GM12878 (cell line): ENCODE measurements around the gene SEMA4D. TPM values are rescaled to one million over a fixed set of nuclear protein-coding genes. Genes with fewer than 3 reads are reported as not detected.

Experiments
- ATAC-seq: fragments of 200-7000 bp; cut with Tn5 transposase; 3 replicates; pipeline ENCODE4 v1.9.1; 2020; ENCODE audit warnings: mild to moderate bottlenecking, moderate library complexity
- BruUV-seq: library from RNA; stranded (reverse); fragments of 400-500 nt; replicated peaks from 2 replicates; lab custom pipeline; 2021; lab: Mats Ljungman, UMichigan
- CTCF ChIA-PET: fragments of 300-600 bp; sonication (Branson Sonifier 250); formaldehyde crosslinking; extraction: SDS; loops from one replicate; lab custom pipeline; 2021; ENCODE audit warnings: inconsistent platforms; lab: Yijun Ruan, JAX
- POLR2A ChIA-PET: fragments of 350-600 bp; formaldehyde crosslinking; extraction: SDS; loops from one replicate; lab custom pipeline; 2021; ENCODE audit warnings: inconsistent platforms; lab: Charles Lee
- RAD21 ChIA-PET: fragments of 300-600 bp; sonication (Branson Sonifier 250); formaldehyde crosslinking; loops from one replicate; lab custom pipeline; 2023; ENCODE audit warnings: antibody characterized with exemption; ENCODE audit not compliant: unreplicated experiment; lab: Charles Lee
- SMC1A ChIA-PET: fragments of 300-600 bp; sonication (Branson Sonifier 250); formaldehyde crosslinking; loops from one replicate; lab custom pipeline; 2023; ENCODE audit not compliant: unreplicated experiment, uncharacterized antibody; lab: Charles Lee
- DNase-seq: peaks from one replicate; pipeline ENCODE4 v3.0.0-alpha.2; 2011; ENCODE audit warnings: low read depth, low spot score
- FAIRE-seq: peaks from 3 replicates; lab custom pipeline; 2011; peaks lifted over from hg19 to GRCh38; lab: Jason Lieb, UNC
- H2AFZ ChIP-seq: 2 replicates; pipeline ENCODE4 v1.6.0; 2011; ENCODE audit warnings: low read depth, low read length, control low read depth; ENCODE audit not compliant: control insufficient read depth
- H3K27ac ChIP-seq: 2 replicates; pipeline ENCODE4 v1.5.1; 2011; ENCODE audit warnings: control low read depth; ENCODE audit not compliant: control insufficient read depth, insufficient read depth
- H3K27me3 ChIP-seq, 2 experiments: replicated peaks in 1 of 2; 2 replicates each; pipeline versions ENCODE4 v1.6.0 to v1.6.1; 2011; ENCODE audit warnings: low read length in 1 of 2; ENCODE audit not compliant: control insufficient read depth in 2 of 2, insufficient read depth in 2 of 2
- H3K36me3 ChIP-seq, 2 experiments: 2 replicates each; pipeline ENCODE4 v1.5.1; 2011; ENCODE audit warnings: low read length in 1 of 2; ENCODE audit not compliant: control insufficient read depth in 2 of 2, insufficient read depth in 2 of 2
- H3K4me1 ChIP-seq: 2 replicates; pipeline ENCODE4 v1.6.1; 2011; ENCODE audit warnings: mild to moderate bottlenecking, low read length, moderate library complexity, mixed read lengths; ENCODE audit not compliant: control insufficient read depth, insufficient read depth
- H3K4me2 ChIP-seq: 2 replicates; pipeline ENCODE4 v1.6.0; 2011; ENCODE audit warnings: control low read depth; ENCODE audit not compliant: control insufficient read depth, insufficient read depth
- H3K4me3 ChIP-seq: fragments of 200-600 bp; sonication (generic); 2 replicates; pipeline ENCODE4 v1.5.1; 2016
- H3K79me2 ChIP-seq: 2 replicates; pipeline ENCODE4 v1.6.0; 2011; ENCODE audit warnings: low read length; ENCODE audit not compliant: control insufficient read depth, insufficient read depth
- H3K9ac ChIP-seq: 2 replicates; pipeline ENCODE4 v1.8.0; 2011; ENCODE audit warnings: low read length, control low read depth, mixed read lengths; ENCODE audit not compliant: control insufficient read depth, insufficient read depth
- H3K9me3 ChIP-seq: replicated peaks from 3 replicates; pipeline ENCODE4 v1.5.1; 2011; ENCODE audit warnings: mild to moderate bottlenecking, low read length; ENCODE audit not compliant: control insufficient read depth, insufficient read depth
- H4K20me1 ChIP-seq: 2 replicates; pipeline ENCODE4 v1.6.0; 2011; ENCODE audit not compliant: control insufficient read depth, insufficient read depth
- JUND ChIP-seq: IDR thresholded peaks from 2 replicates; pipeline ENCODE4 v1.6.1; 2012; ENCODE audit warnings: low read depth, mild to moderate bottlenecking, low read length, improper control_type of control experiment, moderate library complexity
- MLLT1 ChIP-seq: fragments of 450-650 bp; IDR thresholded peaks from 2 replicates; pipeline ENCODE4 v1.6.1; 2016; ENCODE audit warnings: mild to moderate bottlenecking
- MTA3 ChIP-seq: IDR thresholded peaks from 2 replicates; pipeline ENCODE4 v1.6.1; 2012; ENCODE audit warnings: low read length, inconsistent platforms, borderline replicate concordance
- MXI1 ChIP-seq: fragments of 150-350 bp; IDR thresholded peaks from 2 replicates; pipeline ENCODE4 v1.6.1; 2011; ENCODE audit warnings: low read depth, mild to moderate bottlenecking, inconsistent platforms, low read length, improper control_type of control experiment
- NR2C1 ChIP-seq: fragments of 450-650 bp; IDR thresholded peaks from 2 replicates; pipeline ENCODE4 v1.6.1; 2017; ENCODE audit warnings: antibody characterized with exemption, mild to moderate bottlenecking, moderate library complexity
- POLR2A ChIP-seq: IDR thresholded peaks from 2 replicates; pipeline ENCODE4 v1.6.1; 2011; ENCODE audit warnings: low read depth, mild to moderate bottlenecking, low read length
- POLR2AphosphoS2 ChIP-seq: IDR thresholded peaks from 2 replicates; pipeline ENCODE4 v1.6.1; 2011; ENCODE audit warnings: low read depth, mild to moderate bottlenecking, low read length, improper control_type of control experiment, moderate library complexity
- RUNX3 ChIP-seq: IDR thresholded peaks from 2 replicates; pipeline ENCODE4 v1.6.1; 2012; ENCODE audit warnings: low read length, inconsistent platforms
- SKIL ChIP-seq: fragments of 450-650 bp; IDR thresholded peaks from 2 replicates; pipeline ENCODE4 v1.6.1; 2017; ENCODE audit warnings: mild to moderate bottlenecking, low read depth, inconsistent platforms; ENCODE audit not compliant: poor library complexity, severe bottlenecking
- TARDBP ChIP-seq: IDR thresholded peaks from 2 replicates; pipeline ENCODE4 v1.6.1; 2016; ENCODE audit warnings: borderline replicate concordance
- TCF3 ChIP-seq: IDR thresholded peaks from 2 replicates; pipeline ENCODE4 v1.6.1; 2012; ENCODE audit warnings: low read depth, mild to moderate bottlenecking, low read length, borderline replicate concordance; ENCODE audit not compliant: insufficient read depth
- ZNF687 ChIP-seq: fragments of 450-650 bp; IDR thresholded peaks from 2 replicates; pipeline ENCODE4 v1.6.1; 2017; ENCODE audit warnings: mild to moderate bottlenecking, moderate library complexity
- WGBS: methylation state at CpG from one replicate; pipeline ENCODE4 v1.1.6; 2016; ENCODE audit warnings: low lambda C conversion rate; ENCODE audit not compliant: insufficient replicate concordance, insufficient coverage; ENCODE audit errors: missing lambda C conversion rate; 5-methylcytosine and 5-hydroxymethylcytosine counted together
- in situ Hi-C: fragments of 300-500 bp; cut with MboI; formaldehyde crosslinking; loops from 9 replicates; pipeline ENCODE4 v1.14.3; 2018; ENCODE audit warnings: mixed read lengths
- intact Hi-C: fragments of 100-400 bp; cut with micrococcal nuclease; formaldehyde crosslinking; loops from one replicate; pipeline ENCODE4 v1.14.2; 2022; ENCODE audit not compliant: unreplicated experiment
- polyA plus RNA-seq, 11 experiments: library from polyadenylated mRNA; depleted of rRNA in 4 of 11; unstranded in 6 of 11; stranded (reverse) in 5 of 11; fragments of >200 nt; fragmentation: Nextera tagmentation in 4 of 11; fragmentation: Illumina TruSeq in 1 of 11; extraction: Ambion mirVana in 4 of 11; extraction: Trizol in 1 of 11; gene quantifications; 1 replicate in 1 of 11; 2 replicates in 10 of 11; pipeline versions ENCODE4 v1.2.1 to v1.2.3, GENCODE V29; 2011 to 2016; ENCODE audit warnings: inconsistent platforms in 2 of 11, missing spikeins in 2 of 11, low read depth in 1 of 11
- total RNA-seq, 4 experiments: library from RNA; depleted of rRNA in 3 of 4; stranded (reverse); fragments of >200 nt in 3 of 4; fragmentation: Illumina TruSeq in 1 of 4; extraction: Trizol in 1 of 4; gene quantifications; 2 replicates each; pipeline versions ENCODE4 v1.2.1 to v1.2.3, GENCODE V29; 2013 to 2021

Gene SEMA4D
- total and polyA plus RNA-seq, 10 of the 15 experiments (the other 5 are each of a cell fraction or from before 2014, with no cell fraction given), result 15.1 to 136 (median 39.6) TPM

- in situ Hi-C loops, result no loop called here
- RAD21 ChIA-PET, result interaction anchor here (0.9 to 1.2 kb wide), 6 partner anchors 32 to 76 kb away, joined by 3 to 7 read pairs (median 4); no protein-coding TSS in a partner anchor
- Histone ChIP-seq H3K79me2 (peaks cover 42% of the 10 kb centered on the region), H2AFZ (peak overlapping the region; percentile 26; the same call in 1 of the 2 replicates), H3K4me1 (peaks cover 35% of the 10 kb centered on the region), H3K9me3 (no peaks in the 10 kb centered on the region), H3K27me3 (no peaks in the 10 kb centered on the region), H3K27ac (peak overlapping the region; percentile 72), H4K20me1 (peaks cover 6% of the 10 kb centered on the region; the same call in 1 of the 2 replicates), H3K4me2 (peak overlapping the region; percentile 78), H3K36me3 (0 out of 4 replicates have a peak, but pooled peaks cover 0 to 5% of the 10 kb centered on the region in 2 experiments), H3K9ac (peak overlapping the region; percentile 53), H3K4me3 (peak overlapping the region; percentile 29; the same call in 1 of the 2 replicates)
- ATAC-seq, result peak; percentile 65
- intact Hi-C loops, result loop anchor here (2.0 to 10.0 kb wide), 4 partner anchors 37 to 184 kb away; partner anchors contain the start of genes CKS2 and SECISBP2
- DNase-seq, result no peak
- CTCF ChIA-PET, result interaction anchor here (0.7 to 2.0 kb wide), 7 partner anchors 8 to 74 kb away, joined by 3 to 8 read pairs (median 3); no protein-coding TSS in a partner anchor
- no TSS peak for BruUV-seq
- FAIRE-seq, result peak; percentile 71
- SMC1A ChIA-PET, result interaction anchor here (0.7 to 4.9 kb wide), 9 partner anchors 9 to 50 kb away, joined by 3 to 19 read pairs (median 4); no protein-coding TSS in a partner anchor
- 8% methylated on average over 7 of the region's 7 CpGs for WGBS
- POLR2A ChIA-PET, result interaction anchor here (0.6 to 1.4 kb wide), 6 partner anchors 9 to 184 kb away, joined by 3 to 6 read pairs (median 4); no protein-coding TSS in a partner anchor
- TF ChIP-seq NR2C1, result no peak
- TF ChIP-seq POLR2A, result no peak
- TF ChIP-seq MLLT1, result peak; percentile 57; the same call in 1 of the 2 replicates
- TF ChIP-seq MTA3, result no peak
- no peak for TF ChIP-seq TARDBP
- TF ChIP-seq MXI1, result no peak
- TF ChIP-seq POLR2AphosphoS2, result no peak
- no peak for TF ChIP-seq TCF3
- no peak for TF ChIP-seq SKIL
- peak; percentile 90 for TF ChIP-seq ZNF687
- TF ChIP-seq RUNX3, result peak; percentile 97
- no peak for TF ChIP-seq JUND
Observed at GRCh38 chr9:89498852-89499480, 1.1 kb upstream of the SEMA4D start.
